Peyer's patch (tissue), 4 donors: Measurements from ENCODE around the gene LBHD2. TPM values are rescaled to one million over a fixed set of nuclear protein-coding genes. Genes with fewer than 3 reads are reported as not detected.
A peak's percentile ranks its signal among the peaks of the same experiment; 100 is the strongest.

Source experiments
- DNase-seq, 3 donors: peaks; one replicate each; pipeline ENCODE4 v3.0.0-alpha.2; 2017 to 2019
- H3K27ac ChIP-seq, 4 donors: fragments of 200-600 bp; sonication (generic); one replicate each; pipeline ENCODE4 v1.5.1; 2016 to 2019
- H3K27me3 ChIP-seq, 2 donors: fragments of 200-600 bp; sonication (generic); one replicate each; pipeline ENCODE4 v1.5.1; 2019
- H3K36me3 ChIP-seq, 3 donors: fragments of 200-600 bp; sonication (generic); one replicate each; pipeline ENCODE4 v1.5.1; 2016 to 2019
- H3K4me1 ChIP-seq, 4 donors: fragments of 200-600 bp; sonication (generic); one replicate each; pipeline ENCODE4 v1.5.1; 2016 to 2019
- H3K4me3 ChIP-seq, 4 donors: fragments of 200-600 bp; sonication (generic); 1 replicate in 3 of 4; 2 replicates in 1 of 4; pipeline ENCODE4 v1.5.1; 2016 to 2019; ENCODE audit warnings: mild to moderate bottlenecking in 1 of 4
- H3K9me3 ChIP-seq, 4 donors: fragments of 200-600 bp; sonication (generic); one replicate each; pipeline ENCODE4 v1.5.1; 2016 to 2019; ENCODE audit warnings: mild to moderate bottlenecking in 1 of 4
- CTCF ChIP-seq, 6 experiments: fragments of 450-650 bp in 4 of 6; fragments of 200-600 bp in 2 of 6; sonication (generic) in 1 of 6; IDR thresholded peaks; one replicate each; pipeline ENCODE4 v1.5.1; 2017 to 2019; ENCODE audit warnings: antibody characterized with exemption in 6 of 6, mild to moderate bottlenecking in 3 of 6, moderate library complexity in 1 of 6
- POLR2A ChIP-seq, 2 donors: fragments of 450-650 bp; IDR thresholded peaks; one replicate each; pipeline ENCODE4 v1.5.1; 2017; ENCODE audit warnings: antibody characterized with exemption in 2 of 2, mild to moderate bottlenecking in 2 of 2, moderate library complexity in 2 of 2
- total RNA-seq, 4 donors: library from RNA; depleted of rRNA; stranded (reverse); fragments of >200 nt; gene quantifications; one replicate each; pipeline ENCODE4 v1.1.0, GENCODE V29; 2016

The LBHD2 gene
- total RNA-seq, 4 donors from 2014 or later: not detected

GRCh38 chr14:103128631-103129300, 44.8 kb downstream of the LBHD2 start:
- H3K4me3 ChIP-seq: no peak overlapping the region
- no peak overlapping the region for H3K27ac ChIP-seq
- peaks cover 0 to 6% of the 10 kb centered on the region in 2 donors for H3K27me3 ChIP-seq
- no peaks in the 10 kb centered on the region for H3K9me3 ChIP-seq
- peaks cover 0 to 12% (median 0%) of the 10 kb centered on the region in 3 donors for H3K36me3 ChIP-seq
- DNase-seq: peak in 1 of 3 donors; percentile 39
- TF ChIP-seq POLR2A (IDR thresholded peaks at IDR 0.05) (no peak), CTCF (IDR thresholded peaks at IDR 0.05) (no peak)
- peaks cover 0 to 55% (median under 1%) of the 10 kb centered on the region in 4 donors for H3K4me1 ChIP-seq

GRCh38 chr14:103129301-103130016, 45.4 kb downstream of the LBHD2 start:
- DNase-seq: peak in 1 of 3 donors; percentile 32
- TF ChIP-seq POLR2A (IDR thresholded peaks at IDR 0.05): no peak
- TF ChIP-seq CTCF (IDR thresholded peaks at IDR 0.05): no peak
- Histone ChIP-seq H3K4me3 (no peak overlapping the region), H3K27ac (no peak overlapping the region), H3K9me3 (no peaks in the 10 kb centered on the region), H3K36me3 (peaks cover 0 to 15% (median 0%) of the 10 kb centered on the region in 3 donors), H3K27me3 (no peaks in the 10 kb centered on the region), H3K4me1 (peaks cover 0 to 49% (median 0%) of the 10 kb centered on the region in 4 donors)

- peaks cover 0 to 41% (median 0%) of the 10 kb centered on the region in 4 donors for H3K4me1 ChIP-seq
- DNase-seq: peak in 1 of 3 donors; percentile 39
- peaks cover 0 to 15% (median 0%) of the 10 kb centered on the region in 3 donors for H3K36me3 ChIP-seq
- peak overlapping the region in 2 of 4 donors; percentile 33 to 39 for H3K27ac ChIP-seq
- TF ChIP-seq CTCF (IDR thresholded peaks at IDR 0.05) (no peak), POLR2A (IDR thresholded peaks at IDR 0.05) (no peak)
- no peaks in the 10 kb centered on the region for H3K27me3 ChIP-seq
- H3K9me3 ChIP-seq: no peaks in the 10 kb centered on the region
- no peak overlapping the region for H3K4me3 ChIP-seq
These were observed 46.2 kb downstream of the LBHD2 start for GRCh38 chr14:103130017-103130764.

- Histone ChIP-seq H3K27me3 (no peaks in the 10 kb centered on the region), H3K36me3 (peaks cover 0 to 23% (median 0%) of the 10 kb centered on the region in 3 donors), H3K27ac (peak overlapping the region in 2 of 4 donors; percentile 33 to 39), H3K4me3 (no peak overlapping the region), H3K9me3 (no peaks in the 10 kb centered on the region), H3K4me1 (peaks cover 0 to 40% (median 0%) of the 10 kb centered on the region in 4 donors)
- TF ChIP-seq CTCF (IDR thresholded peaks at IDR 0.05): no peak
- TF ChIP-seq POLR2A (IDR thresholded peaks at IDR 0.05): no peak
- peak in 1 of 3 donors; percentile 25 for DNase-seq
These were observed 47.0 kb downstream of the LBHD2 start for GRCh38 chr14:103130965-103131364.

GRCh38 chr14:103131580-103131979, 47.6 kb downstream of the LBHD2 start:
- TF ChIP-seq POLR2A (IDR thresholded peaks at IDR 0.05): no peak
- DNase-seq: peak in 1 of 3 donors; percentile 40
- Histone ChIP-seq H3K4me1 (peaks cover 0 to 34% (median 0%) of the 10 kb centered on the region in 4 donors), H3K36me3 (peaks cover 0 to 23% (median 0%) of the 10 kb centered on the region in 3 donors), H3K9me3 (no peaks in the 10 kb centered on the region), H3K4me3 (no peak overlapping the region), H3K27me3 (no peaks in the 10 kb centered on the region), H3K27ac (peak overlapping the region in 1 of 4 donors; percentile 33)
